Fibroblast of mammary gland (primary cell): ENCODE results near the gene FEM1C.

ENCODE experiments used
- DNase-seq: peaks from one replicate; pipeline ENCODE4 v3.0.0-alpha.2; 2010; ENCODE audit warnings: low read depth
- H3K4me3 ChIP-seq: 2 replicates; pipeline ENCODE4 v1.5.1; 2011; ENCODE audit warnings: low read depth, mild to moderate bottlenecking, low read length, moderate library complexity; ENCODE audit not compliant: control insufficient read depth
- TF ChIP-seq, protein P1 (sequence below): conservative IDR thresholded peaks from 2 replicates; pipeline ENCODE4 v1.5.1; 2011; ENCODE audit warnings: low read depth, low read length, inconsistent platforms; ENCODE audit not compliant: control insufficient read depth, insufficient read depth

Gene FEM1C

DNA sequence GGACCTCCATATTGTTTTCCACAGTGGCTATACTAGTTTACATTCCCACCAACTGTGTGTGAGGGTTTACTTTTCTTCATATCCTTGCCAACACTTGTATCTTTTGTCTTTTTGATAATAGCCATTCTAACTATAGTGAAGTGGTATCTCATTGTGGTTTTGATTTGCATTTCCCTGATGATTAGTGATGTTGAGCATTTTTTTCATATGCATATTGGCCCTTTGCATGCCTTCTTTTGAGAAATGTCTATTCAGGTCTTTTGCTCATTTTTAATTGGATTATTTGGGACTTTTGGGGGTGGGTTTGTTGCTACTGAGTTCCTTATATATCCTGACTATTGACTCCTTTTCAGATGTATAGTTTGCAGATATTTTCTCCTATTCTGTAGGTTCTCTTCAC, 44.4 kb downstream of the FEM1C start:
- TF ChIP-seq, protein P1, sequence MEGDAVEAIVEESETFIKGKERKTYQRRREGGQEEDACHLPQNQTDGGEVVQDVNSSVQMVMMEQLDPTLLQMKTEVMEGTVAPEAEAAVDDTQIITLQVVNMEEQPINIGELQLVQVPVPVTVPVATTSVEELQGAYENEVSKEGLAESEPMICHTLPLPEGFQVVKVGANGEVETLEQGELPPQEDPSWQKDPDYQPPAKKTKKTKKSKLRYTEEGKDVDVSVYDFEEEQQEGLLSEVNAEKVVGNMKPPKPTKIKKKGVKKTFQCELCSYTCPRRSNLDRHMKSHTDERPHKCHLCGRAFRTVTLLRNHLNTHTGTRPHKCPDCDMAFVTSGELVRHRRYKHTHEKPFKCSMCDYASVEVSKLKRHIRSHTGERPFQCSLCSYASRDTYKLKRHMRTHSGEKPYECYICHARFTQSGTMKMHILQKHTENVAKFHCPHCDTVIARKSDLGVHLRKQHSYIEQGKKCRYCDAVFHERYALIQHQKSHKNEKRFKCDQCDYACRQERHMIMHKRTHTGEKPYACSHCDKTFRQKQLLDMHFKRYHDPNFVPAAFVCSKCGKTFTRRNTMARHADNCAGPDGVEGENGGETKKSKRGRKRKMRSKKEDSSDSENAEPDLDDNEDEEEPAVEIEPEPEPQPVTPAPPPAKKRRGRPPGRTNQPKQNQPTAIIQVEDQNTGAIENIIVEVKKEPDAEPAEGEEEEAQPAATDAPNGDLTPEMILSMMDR = no peak
- DNase-seq = no peak
- no peak overlapping the region for H3K4me3 ChIP-seq

DNA sequence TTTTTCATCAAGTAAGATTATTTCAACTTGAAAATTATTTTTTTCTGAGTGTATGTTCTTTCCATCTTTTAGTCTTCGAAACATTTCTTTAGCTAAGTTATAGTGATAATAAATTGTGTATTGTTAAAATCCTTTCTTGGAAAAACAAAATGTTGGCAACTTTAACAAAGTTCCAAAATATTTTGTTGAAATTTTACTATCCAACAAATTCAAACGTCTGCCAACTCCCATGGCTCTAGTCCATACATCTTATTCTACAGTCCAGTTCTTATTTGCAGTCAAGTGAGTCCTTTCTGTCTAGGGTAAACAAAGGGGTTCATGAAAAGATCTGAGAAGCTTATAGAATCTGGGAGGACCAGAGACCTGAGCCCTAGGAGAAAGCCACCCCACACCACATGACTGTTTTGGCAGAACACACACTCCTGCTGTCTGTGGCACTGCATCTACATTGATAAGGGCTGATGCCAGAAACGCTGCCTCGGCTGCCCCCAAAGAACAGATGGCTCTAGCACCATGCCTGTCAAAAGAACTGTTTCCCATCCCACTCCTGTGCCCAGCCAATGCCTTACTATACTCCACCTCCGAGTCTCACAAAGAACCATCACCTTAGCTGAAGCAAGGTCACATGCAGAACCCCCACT, 47.5 kb downstream of the FEM1C start:
- TF ChIP-seq, protein P1 = no peak
- no peak for DNase-seq
- H3K4me3 ChIP-seq = no peak overlapping the region

DNA sequence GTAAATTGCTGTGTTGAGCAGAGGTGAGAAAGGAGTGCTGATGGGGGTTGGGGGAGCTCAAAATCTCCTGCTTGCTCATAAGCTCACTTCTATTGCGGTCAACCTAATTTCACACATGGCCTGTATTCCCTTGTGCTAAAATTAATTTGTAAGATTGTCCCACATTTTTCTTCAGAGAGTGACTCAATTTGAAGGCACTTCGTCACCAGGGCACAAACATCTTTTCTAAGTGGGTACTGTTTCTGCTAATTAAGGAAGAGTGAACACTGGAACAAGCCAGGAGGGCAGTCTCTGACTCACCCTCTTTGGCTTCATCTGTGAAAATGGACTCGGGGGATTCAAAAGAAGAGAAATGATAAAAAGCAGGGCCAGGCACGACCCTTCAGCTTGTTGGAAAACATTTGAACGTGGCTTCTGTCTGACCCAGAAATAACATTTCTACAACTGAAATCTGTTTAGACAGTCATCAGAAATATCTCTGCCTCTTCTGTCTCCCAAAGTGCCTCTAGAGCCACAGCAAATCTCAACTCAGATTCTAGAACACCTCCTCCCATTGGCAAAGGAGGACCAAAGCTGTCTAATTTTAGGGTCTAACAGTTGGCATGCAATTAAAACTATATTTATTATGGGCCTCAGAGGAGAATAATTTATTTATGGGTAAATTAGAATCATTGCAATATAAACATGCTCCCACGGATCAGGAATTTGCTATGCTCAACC, 49.8 kb downstream of the FEM1C start:
- TF ChIP-seq, protein P1 = no peak
- no peak overlapping the region for H3K4me3 ChIP-seq
- DNase-seq = peak; percentile 56

DNA sequence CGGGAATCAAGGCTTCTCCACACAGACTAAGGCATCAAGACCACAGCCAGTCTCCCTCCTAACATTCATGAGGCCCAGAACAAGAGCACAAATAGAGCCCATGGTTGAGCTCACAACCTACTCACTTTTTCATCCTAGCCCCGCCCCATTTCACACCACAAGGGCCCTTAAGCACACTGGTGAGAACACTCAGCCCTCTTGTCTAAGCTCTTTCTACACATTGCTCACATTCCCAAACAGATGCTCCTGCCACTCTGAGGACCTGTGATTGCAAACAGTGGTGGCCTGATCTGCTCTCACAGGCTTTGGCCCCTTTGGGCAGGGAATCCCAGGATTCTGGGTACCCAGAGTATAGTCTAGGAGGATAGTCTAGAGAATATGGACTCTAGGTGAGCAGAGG, 54.0 kb downstream of the FEM1C start:
- TF ChIP-seq, protein P1 = no peak
- no peak for DNase-seq
- H3K4me3 ChIP-seq = no peak overlapping the region

DNA sequence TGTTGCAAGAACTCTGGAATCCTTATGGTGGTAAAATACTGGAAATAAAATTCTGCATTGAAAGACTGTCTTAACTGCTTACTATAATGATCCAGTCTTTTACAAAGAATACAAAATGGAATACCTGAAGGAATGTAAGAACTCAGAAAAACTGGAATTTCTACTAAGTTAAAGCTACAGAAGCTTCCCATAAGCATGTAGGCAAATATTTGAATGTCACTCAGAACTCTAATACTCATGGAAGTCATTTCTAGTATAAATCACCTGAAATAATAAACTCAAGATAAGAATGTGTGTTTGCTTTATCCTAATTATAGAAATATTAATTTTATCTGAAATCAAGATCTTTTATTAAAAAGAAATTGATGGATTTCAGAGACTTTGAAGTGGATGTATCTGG, 54.8 kb downstream of the FEM1C start:
- no peak overlapping the region for H3K4me3 ChIP-seq
- TF ChIP-seq, protein P1 = no peak
- no peak for DNase-seq

DNA sequence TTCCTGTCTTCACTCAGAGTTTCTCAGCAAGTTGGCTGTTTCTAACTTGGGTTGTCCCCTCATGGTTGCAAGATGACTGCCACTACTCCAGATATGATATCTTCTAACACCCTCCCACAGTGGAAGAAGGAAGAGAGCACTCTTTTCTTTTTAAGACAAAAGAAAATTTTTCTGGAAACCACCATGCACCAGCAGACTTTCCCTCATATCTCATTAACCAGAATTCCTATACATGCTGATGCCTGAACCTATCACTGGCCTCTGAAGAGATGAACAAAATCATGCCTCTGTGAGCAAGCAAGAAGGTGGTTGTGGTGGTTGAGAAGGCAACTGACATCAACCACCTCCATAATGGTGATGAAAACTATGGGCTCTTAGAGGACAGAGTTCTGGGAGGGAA, 56.8 kb downstream of the FEM1C start:
- TF ChIP-seq, protein P1 = no peak

More for the DNA sequence above, 56.8 kb downstream of the FEM1C start:
- DNase-seq = no peak
- no peak overlapping the region for H3K4me3 ChIP-seq
